ENCODE results near the gene LRIG2.

Gene LRIG2

DNA sequence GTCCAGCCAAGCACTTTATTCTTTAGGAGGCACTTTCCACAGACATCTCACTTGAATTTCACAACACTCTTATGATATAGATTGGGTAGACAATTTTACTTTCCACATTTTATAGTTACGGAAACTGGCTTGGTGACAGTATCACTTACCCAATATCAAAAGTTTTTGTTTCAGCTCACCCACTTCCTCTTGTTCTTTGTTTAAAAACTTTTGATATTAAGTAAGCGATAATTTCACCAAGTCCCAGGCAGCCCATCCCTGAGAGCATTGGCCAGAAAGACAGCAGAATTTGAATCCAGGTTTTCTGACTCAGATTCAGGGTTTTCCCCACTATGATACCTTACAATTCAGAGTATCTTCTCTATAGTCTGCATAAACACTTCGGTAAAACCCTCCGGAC is 60.0 kb downstream of the LRIG2 start:
- H3K27ac ChIP-seq, result no peak overlapping the region
- TF ChIP-seq, protein P1, sequence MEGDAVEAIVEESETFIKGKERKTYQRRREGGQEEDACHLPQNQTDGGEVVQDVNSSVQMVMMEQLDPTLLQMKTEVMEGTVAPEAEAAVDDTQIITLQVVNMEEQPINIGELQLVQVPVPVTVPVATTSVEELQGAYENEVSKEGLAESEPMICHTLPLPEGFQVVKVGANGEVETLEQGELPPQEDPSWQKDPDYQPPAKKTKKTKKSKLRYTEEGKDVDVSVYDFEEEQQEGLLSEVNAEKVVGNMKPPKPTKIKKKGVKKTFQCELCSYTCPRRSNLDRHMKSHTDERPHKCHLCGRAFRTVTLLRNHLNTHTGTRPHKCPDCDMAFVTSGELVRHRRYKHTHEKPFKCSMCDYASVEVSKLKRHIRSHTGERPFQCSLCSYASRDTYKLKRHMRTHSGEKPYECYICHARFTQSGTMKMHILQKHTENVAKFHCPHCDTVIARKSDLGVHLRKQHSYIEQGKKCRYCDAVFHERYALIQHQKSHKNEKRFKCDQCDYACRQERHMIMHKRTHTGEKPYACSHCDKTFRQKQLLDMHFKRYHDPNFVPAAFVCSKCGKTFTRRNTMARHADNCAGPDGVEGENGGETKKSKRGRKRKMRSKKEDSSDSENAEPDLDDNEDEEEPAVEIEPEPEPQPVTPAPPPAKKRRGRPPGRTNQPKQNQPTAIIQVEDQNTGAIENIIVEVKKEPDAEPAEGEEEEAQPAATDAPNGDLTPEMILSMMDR (IDR thresholded peaks at IDR 0.05), result no peak
- no peak for TF ChIP-seq ZFX (IDR thresholded peaks at IDR 0.05; ENCODE audit: borderline replicate concordance)

DNA sequence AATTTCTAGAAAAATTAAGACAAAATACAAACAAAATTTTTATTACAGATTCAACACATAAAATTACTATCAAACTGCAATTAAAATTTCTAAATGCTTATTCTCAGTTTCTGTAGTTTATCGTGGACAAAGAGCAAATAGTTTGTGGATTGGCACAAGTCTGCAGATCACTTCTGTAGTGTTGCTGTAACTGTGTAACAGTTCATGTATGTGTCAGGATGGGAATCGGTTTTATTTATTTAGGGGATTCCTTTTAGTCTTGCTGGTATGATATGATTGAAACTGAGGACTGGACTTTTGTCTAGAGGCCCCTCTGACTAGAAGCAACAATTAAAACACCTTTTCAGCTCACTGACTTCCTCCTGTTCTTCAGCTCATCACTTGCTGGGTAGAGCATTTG is 60.8 kb downstream of the LRIG2 start:
- no peak overlapping the region for H3K27ac ChIP-seq

DNA sequence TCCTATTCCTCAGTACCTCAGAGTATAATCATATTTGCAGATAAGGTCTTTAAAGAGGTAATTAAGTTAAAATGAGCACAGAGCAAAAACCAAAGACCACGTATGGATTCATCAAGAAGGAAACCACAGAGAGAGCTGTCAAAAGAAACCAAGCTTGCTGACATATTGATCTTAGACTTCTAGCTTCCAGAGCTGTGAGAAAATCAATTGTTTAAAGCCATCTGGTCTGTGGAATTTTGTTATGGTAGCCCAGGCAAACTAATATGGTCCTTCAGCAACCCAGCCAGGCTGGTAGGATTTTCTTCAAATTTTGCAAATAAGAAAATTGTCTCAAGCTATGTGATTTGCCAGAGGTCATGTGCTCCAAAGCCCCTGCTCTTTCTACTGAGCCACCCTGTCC is 62.5 kb downstream of the LRIG2 start:
- H3K27ac ChIP-seq, result no peak overlapping the region
- no peak for TF ChIP-seq ZFX (IDR thresholded peaks at IDR 0.05; ENCODE audit: borderline replicate concordance)
- TF ChIP-seq, protein P1 (IDR thresholded peaks at IDR 0.05), result no peak

More for the DNA sequence above, 60.8 kb downstream of the LRIG2 start:
- no peak for TF ChIP-seq ZFX (IDR thresholded peaks at IDR 0.05; ENCODE audit: borderline replicate concordance)
- TF ChIP-seq, protein P1 (IDR thresholded peaks at IDR 0.05), result no peak

DNA sequence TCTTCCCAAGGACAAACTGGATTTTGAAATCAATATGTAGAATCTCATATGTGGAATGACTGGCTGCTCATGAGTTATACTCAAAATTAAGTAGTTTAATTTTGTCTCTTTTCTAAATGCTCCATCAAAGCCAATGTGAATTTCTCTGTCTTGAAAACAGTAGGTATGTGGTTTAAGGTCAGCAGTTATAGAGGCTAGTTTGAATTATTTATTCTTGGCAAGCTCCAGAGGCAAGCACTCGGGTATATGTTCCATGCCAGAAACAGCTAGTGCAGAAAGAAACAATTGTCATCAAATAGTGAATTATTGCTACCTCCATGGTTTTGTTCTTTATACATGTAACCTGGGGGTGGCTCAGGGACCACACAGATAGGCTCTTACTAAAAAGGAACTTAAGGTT is 63.5 kb downstream of the LRIG2 start:
- H3K27ac ChIP-seq, result no peak overlapping the region
- TF ChIP-seq, protein P1 (IDR thresholded peaks at IDR 0.05), result no peak
- no peak for TF ChIP-seq ZFX (IDR thresholded peaks at IDR 0.05; ENCODE audit: borderline replicate concordance)

DNA sequence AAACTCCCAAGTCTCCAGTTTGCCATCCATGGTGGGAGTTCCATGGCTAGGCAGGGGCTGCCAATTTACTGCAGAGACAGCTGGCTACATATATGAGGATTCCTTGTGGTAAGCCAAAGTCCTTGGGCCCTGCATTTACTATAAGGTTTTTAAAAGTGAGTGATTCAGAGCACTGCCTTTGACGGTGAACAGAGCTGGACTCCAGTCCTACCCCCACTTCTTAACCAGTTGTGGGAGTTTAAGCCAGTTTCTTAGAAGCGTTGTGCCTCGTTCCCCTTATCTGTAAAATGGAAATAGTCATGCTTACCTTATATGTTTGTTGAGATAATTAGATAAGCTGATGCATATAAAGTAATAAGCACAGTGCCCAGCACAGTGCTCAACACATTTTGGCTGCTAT is 64.6 kb downstream of the LRIG2 start:
- H3K27ac ChIP-seq, result no peak overlapping the region
- no peak for TF ChIP-seq ZFX (IDR thresholded peaks at IDR 0.05; ENCODE audit: borderline replicate concordance)
- TF ChIP-seq, protein P1 (IDR thresholded peaks at IDR 0.05), result no peak

DNA sequence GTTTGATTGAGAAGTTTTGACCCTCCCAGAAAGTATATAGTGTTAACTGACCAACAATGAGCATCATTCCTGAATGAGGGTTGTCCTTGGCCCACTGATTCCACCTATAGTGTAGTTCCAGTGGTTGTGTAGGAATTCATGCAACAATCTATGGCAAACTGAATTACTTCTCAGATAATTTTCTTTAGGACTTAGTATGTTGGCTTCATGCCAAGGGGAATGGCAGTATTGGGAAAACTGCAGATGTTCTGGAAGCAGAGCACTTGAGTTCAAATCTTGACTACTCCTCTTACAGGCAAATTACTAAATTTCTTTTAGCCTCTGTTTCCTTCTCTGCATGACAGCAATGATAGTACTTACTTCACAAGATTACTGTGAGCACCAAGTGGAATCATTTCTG is 65.8 kb downstream of the LRIG2 start:
- no peak overlapping the region for H3K27ac ChIP-seq
- no peak for TF ChIP-seq ZFX (IDR thresholded peaks at IDR 0.05; ENCODE audit: borderline replicate concordance)
- TF ChIP-seq, protein P1 (IDR thresholded peaks at IDR 0.05), result no peak

DNA sequence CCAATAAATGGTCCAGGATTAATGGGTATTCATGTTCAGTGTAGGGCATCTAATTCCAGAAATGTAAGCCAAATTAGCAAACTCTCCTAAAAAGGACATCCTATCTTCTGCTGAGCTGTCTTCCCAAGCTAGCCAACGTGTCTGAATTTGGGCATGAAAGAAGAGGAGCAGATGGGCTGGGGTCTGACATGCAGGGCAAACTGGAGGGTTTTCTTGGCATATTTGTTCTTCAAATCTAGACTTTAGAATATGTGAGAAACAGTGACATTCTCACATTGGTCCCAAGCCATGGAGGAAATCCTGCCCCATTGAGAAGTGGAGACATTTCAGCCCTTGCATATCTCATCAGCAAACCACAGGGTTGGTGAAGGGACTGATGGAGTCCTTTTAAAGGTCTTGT is 67.2 kb downstream of the LRIG2 start:
- TF ChIP-seq ZFX (IDR thresholded peaks at IDR 0.05; ENCODE audit: borderline replicate concordance), result no peak
- TF ChIP-seq, protein P1 (IDR thresholded peaks at IDR 0.05), result no peak
- H3K27ac ChIP-seq, result no peak overlapping the region
